ENCODE measurements around the gene FGFRL1.

The FGFRL1 gene

DNA sequence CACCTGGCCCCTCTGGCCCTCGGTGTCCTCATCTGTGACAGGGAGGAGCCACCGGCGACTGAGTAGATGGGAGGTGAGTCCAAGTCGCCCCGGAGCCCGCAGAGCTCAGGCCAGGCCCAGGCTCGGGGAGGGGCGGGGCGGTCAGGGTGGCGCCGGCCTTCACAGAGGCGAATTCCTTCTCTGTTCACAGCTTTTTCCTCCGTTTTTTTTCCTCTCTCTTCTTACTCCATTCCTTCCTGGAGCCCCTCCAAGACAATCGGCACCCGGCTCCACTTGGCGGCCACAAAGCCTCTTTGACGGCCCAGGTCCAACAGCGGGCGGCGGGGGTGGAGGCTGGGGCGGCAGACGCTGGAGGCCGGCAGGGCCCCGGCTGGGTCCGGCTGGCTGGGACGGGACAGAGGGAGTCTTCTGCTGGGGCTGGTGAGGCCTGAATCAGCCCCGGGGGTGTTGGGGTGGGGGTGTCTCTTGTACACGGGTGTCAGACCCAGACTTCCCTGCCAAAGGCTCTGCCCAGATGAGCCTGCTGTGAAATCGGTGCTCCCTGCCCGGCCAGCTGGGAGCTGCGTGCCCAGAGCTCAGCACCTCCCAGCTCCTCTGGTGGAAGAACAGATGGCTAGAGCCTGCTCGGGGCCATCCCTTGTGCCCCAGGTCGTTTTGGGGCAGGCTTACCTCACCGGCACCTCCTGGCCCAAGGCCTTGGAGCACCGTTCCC is 22.6 kb downstream of the FGFRL1 start:
- Histone ChIP-seq H3K4me1 (ENCODE audit: control insufficient read depth in 1 of 2, insufficient read depth in 2 of 2, low read length in 2 of 2) (peaks cover 0 to 11% of the 10 kb centered on the region in 2 donors), H3K9me3 (ENCODE audit: control insufficient read depth in 1 of 2, low read length in 2 of 2) (no peaks in the 10 kb centered on the region), H3K4me3 (ENCODE audit: low read depth in 1 of 2, low read length in 2 of 2) (no peak overlapping the region), H3K27ac (ENCODE audit: low read length) (no peak overlapping the region), H3K27me3 (ENCODE audit: low read depth, low read length) (no peaks in the 10 kb centered on the region), H3K36me3 (ENCODE audit: control insufficient read depth in 1 of 2, insufficient read depth in 2 of 2, low read length in 2 of 2) (no peaks in the 10 kb centered on the region)

DNA sequence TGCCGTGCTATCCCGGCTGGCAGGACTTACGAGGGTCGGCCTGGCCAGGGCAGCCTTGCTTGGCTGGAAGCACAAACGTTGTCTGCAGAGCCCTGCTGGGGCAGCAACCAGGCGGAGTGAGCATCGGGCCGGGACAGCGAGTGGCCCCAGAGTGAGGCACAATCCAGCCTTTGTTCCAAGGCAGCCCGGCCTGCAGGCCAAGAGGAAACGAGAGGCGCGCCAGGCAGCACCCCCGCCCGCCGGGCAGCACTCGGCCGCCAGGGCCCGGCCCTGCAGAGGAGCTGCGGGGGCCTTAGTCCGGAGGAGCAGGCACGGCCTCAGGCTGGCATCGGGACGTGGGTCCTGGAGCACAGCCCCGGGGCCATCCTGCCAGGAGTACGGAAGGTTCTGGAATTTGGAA is 24.1 kb downstream of the FGFRL1 start:
- Histone ChIP-seq H3K4me3 (ENCODE audit: low read depth in 1 of 2, low read length in 2 of 2) (no peak overlapping the region), H3K27ac (ENCODE audit: low read length) (no peak overlapping the region), H3K36me3 (ENCODE audit: control insufficient read depth in 1 of 2, insufficient read depth in 2 of 2, low read length in 2 of 2) (no peaks in the 10 kb centered on the region), H3K4me1 (ENCODE audit: control insufficient read depth in 1 of 2, insufficient read depth in 2 of 2, low read length in 2 of 2) (peaks cover 0 to 20% of the 10 kb centered on the region in 2 donors), H3K27me3 (ENCODE audit: low read depth, low read length) (no peaks in the 10 kb centered on the region), H3K9me3 (ENCODE audit: control insufficient read depth in 1 of 2, low read length in 2 of 2) (no peaks in the 10 kb centered on the region)

DNA sequence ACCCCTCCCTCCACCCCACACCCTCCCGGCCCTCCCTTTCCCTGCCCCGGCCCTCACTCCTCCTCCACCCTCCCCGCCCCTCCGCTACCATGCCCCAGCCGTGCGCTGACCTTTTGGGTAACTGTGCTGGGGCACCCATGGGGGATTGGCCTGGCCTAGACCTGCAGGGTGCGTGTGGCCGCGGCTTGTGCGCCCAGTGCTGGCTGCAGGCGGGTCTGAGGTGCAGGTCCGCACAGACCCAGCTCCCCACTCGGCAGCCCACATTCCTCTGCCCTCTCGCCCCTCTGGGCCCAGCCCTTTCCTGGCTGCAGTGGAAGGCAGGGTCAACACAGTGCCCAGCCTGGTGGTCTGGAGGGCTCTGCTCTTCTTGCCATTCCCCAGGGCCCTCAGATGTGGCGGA is 24.7 kb downstream of the FGFRL1 start:
- no peaks in the 10 kb centered on the region for H3K27me3 ChIP-seq (ENCODE audit: low read depth, low read length)
- no peak overlapping the region for H3K4me3 ChIP-seq (ENCODE audit: low read depth in 1 of 2, low read length in 2 of 2)
- no peak overlapping the region for H3K27ac ChIP-seq (ENCODE audit: low read length)
- no peaks in the 10 kb centered on the region for H3K9me3 ChIP-seq (ENCODE audit: control insufficient read depth in 1 of 2, low read length in 2 of 2)
- no peaks in the 10 kb centered on the region for H3K36me3 ChIP-seq (ENCODE audit: control insufficient read depth in 1 of 2, insufficient read depth in 2 of 2, low read length in 2 of 2)
- H3K4me1 ChIP-seq (ENCODE audit: control insufficient read depth in 1 of 2, insufficient read depth in 2 of 2, low read length in 2 of 2) = peaks cover 0 to 24% of the 10 kb centered on the region in 2 donors

GRCh38 chr4:1036976-1037810 is 25.8 kb downstream of the FGFRL1 start:
- no peak overlapping the region for H3K27ac ChIP-seq (ENCODE audit: low read length)
- H3K4me3 ChIP-seq (ENCODE audit: low read depth in 1 of 2, low read length in 2 of 2) = no peak overlapping the region
- no peaks in the 10 kb centered on the region for H3K36me3 ChIP-seq (ENCODE audit: control insufficient read depth in 1 of 2, insufficient read depth in 2 of 2, low read length in 2 of 2)
- no peaks in the 10 kb centered on the region for H3K27me3 ChIP-seq (ENCODE audit: low read depth, low read length)
- H3K9me3 ChIP-seq (ENCODE audit: control insufficient read depth in 1 of 2, low read length in 2 of 2) = no peaks in the 10 kb centered on the region
- peaks cover 0 to 33% of the 10 kb centered on the region in 2 donors for H3K4me1 ChIP-seq (ENCODE audit: control insufficient read depth in 1 of 2, insufficient read depth in 2 of 2, low read length in 2 of 2)

GRCh38 chr4:1038948-1039492 is 27.6 kb downstream of the FGFRL1 start:
- peaks cover 2% of the 10 kb centered on the region for H3K27me3 ChIP-seq (ENCODE audit: low read depth, low read length)
- H3K4me1 ChIP-seq (ENCODE audit: control insufficient read depth in 1 of 2, insufficient read depth in 2 of 2, low read length in 2 of 2) = peaks cover 0 to 41% of the 10 kb centered on the region in 2 donors

GRCh38 chr4:1039493-1040343 is 28.3 kb downstream of the FGFRL1 start:
- Histone ChIP-seq H3K9me3 (ENCODE audit: control insufficient read depth in 1 of 2, low read length in 2 of 2) (no peaks in the 10 kb centered on the region), H3K4me1 (ENCODE audit: control insufficient read depth in 1 of 2, insufficient read depth in 2 of 2, low read length in 2 of 2) (peaks cover 4 to 43% of the 10 kb centered on the region in 2 donors), H3K4me3 (ENCODE audit: low read depth in 1 of 2, low read length in 2 of 2) (no peak overlapping the region), H3K27ac (ENCODE audit: low read length) (no peak overlapping the region), H3K27me3 (ENCODE audit: low read depth, low read length) (peaks cover 9% of the 10 kb centered on the region), H3K36me3 (ENCODE audit: control insufficient read depth in 1 of 2, insufficient read depth in 2 of 2, low read length in 2 of 2) (no peaks in the 10 kb centered on the region)

More at GRCh38 chr4:1038948-1039492, 27.6 kb downstream of the FGFRL1 start:
- Histone ChIP-seq H3K27ac (ENCODE audit: low read length) (no peak overlapping the region), H3K9me3 (ENCODE audit: control insufficient read depth in 1 of 2, low read length in 2 of 2) (no peaks in the 10 kb centered on the region), H3K4me3 (ENCODE audit: low read depth in 1 of 2, low read length in 2 of 2) (no peak overlapping the region), H3K36me3 (ENCODE audit: control insufficient read depth in 1 of 2, insufficient read depth in 2 of 2, low read length in 2 of 2) (no peaks in the 10 kb centered on the region)

- H3K4me3 ChIP-seq (ENCODE audit: low read depth in 1 of 2, low read length in 2 of 2) = no peak overlapping the region
These were observed 29.1 kb downstream of the FGFRL1 start for GRCh38 chr4:1040344-1041146.

GRCh38 chr4:1041147-1041935 is 29.9 kb downstream of the FGFRL1 start:
- no peak overlapping the region for H3K27ac ChIP-seq (ENCODE audit: low read length)
- peak overlapping the region; percentile 12 to 15 for H3K4me3 ChIP-seq (ENCODE audit: low read depth in 1 of 2, low read length in 2 of 2)
- no peaks in the 10 kb centered on the region for H3K9me3 ChIP-seq (ENCODE audit: control insufficient read depth in 1 of 2, low read length in 2 of 2)
- H3K36me3 ChIP-seq (ENCODE audit: control insufficient read depth in 1 of 2, insufficient read depth in 2 of 2, low read length in 2 of 2) = no peaks in the 10 kb centered on the region
- H3K4me1 ChIP-seq (ENCODE audit: control insufficient read depth in 1 of 2, insufficient read depth in 2 of 2, low read length in 2 of 2) = peaks cover 4 to 46% of the 10 kb centered on the region in 2 donors
- peaks cover 17% of the 10 kb centered on the region for H3K27me3 ChIP-seq (ENCODE audit: low read depth, low read length)

More at GRCh38 chr4:1040344-1041146, 29.1 kb downstream of the FGFRL1 start:
- H3K9me3 ChIP-seq (ENCODE audit: control insufficient read depth in 1 of 2, low read length in 2 of 2) = no peaks in the 10 kb centered on the region
- H3K27ac ChIP-seq (ENCODE audit: low read length) = no peak overlapping the region
- peaks cover 4 to 46% of the 10 kb centered on the region in 2 donors for H3K4me1 ChIP-seq (ENCODE audit: control insufficient read depth in 1 of 2, insufficient read depth in 2 of 2, low read length in 2 of 2)
- H3K27me3 ChIP-seq (ENCODE audit: low read depth, low read length) = peaks cover 17% of the 10 kb centered on the region
- H3K36me3 ChIP-seq (ENCODE audit: control insufficient read depth in 1 of 2, insufficient read depth in 2 of 2, low read length in 2 of 2) = no peaks in the 10 kb centered on the region

DNA sequence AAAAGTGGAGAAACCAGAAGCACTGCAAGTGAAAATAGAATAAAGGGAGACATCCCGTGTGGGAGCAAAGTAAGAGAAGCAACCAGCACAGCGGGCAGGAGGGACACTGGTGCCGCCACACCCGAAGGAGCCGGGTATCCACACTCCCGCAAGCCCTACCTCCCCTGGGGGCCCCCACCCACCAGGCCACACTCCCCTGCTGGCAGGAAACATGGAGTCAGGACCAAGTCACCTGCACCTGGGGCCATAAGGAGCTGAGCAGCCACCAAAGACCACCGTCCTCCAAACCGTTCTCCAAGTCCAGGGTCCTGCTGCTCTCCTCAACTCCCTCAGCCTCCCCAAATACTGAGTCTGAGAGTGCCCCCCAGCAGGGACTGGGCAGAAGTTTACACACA is 30.5 kb downstream of the FGFRL1 start:
- H3K27me3 ChIP-seq (ENCODE audit: low read depth, low read length) = peaks cover 17% of the 10 kb centered on the region
- H3K27ac ChIP-seq (ENCODE audit: low read length) = no peak overlapping the region

More for the DNA sequence above, 30.5 kb downstream of the FGFRL1 start:
- Histone ChIP-seq H3K36me3 (ENCODE audit: control insufficient read depth in 1 of 2, insufficient read depth in 2 of 2, low read length in 2 of 2) (no peaks in the 10 kb centered on the region), H3K9me3 (ENCODE audit: control insufficient read depth in 1 of 2, low read length in 2 of 2) (no peaks in the 10 kb centered on the region), H3K4me3 (ENCODE audit: low read depth in 1 of 2, low read length in 2 of 2) (peak overlapping the region; percentile 12 to 15), H3K4me1 (ENCODE audit: control insufficient read depth in 1 of 2, insufficient read depth in 2 of 2, low read length in 2 of 2) (peaks cover 4 to 51% of the 10 kb centered on the region in 2 donors)

All from muscle layer of duodenum (tissue), 2 donors.